ENCODE measurements around the gene MAST4. TPM values are rescaled to one million over a fixed set of nuclear protein-coding genes. Genes with fewer than 3 reads are reported as not detected.

Gene MAST4
- total RNA-seq, 5 donors from 2014 or later (not counting 1 experiment from before 2014, with no cell fraction given), result 26.1 to 35.5 (median 32.0) TPM

DNA sequence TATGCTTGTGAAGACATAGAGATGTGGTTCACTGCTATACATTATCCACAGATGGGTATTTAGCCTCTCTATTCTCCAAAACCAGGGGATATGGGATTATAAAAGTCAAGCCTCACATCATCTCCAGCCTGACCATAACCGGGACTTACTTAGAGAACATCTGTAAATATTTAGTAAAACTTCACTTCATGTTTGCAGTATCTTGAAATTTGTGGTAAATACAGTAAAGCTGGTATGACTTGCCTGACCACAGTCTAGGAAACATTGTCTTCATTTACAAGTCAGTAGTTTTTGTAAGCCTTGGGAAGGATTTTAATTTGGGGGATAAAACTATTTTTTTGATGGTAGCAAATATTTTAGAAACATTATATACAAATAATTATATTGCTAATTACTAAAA is 64.2 kb downstream of the MAST4 start:
- Histone ChIP-seq H3K4me1 (ENCODE audit: control insufficient read depth in 1 of 2, extremely low read depth in 1 of 2, insufficient read depth in 2 of 2, low read length in 2 of 2) (no peaks in the 10 kb centered on the region), H3K36me3 (ENCODE audit: control insufficient read depth in 2 of 2, extremely low read depth in 1 of 2, insufficient read depth in 1 of 2, low read length in 1 of 2) (no peaks in the 10 kb centered on the region), H3K27me3 (replicated peaks in 1 of 2; ENCODE audit: control insufficient read depth in 2 of 2, extremely low read depth in 1 of 2, insufficient read depth in 2 of 2, low read length in 1 of 2) (no peaks in the 10 kb centered on the region), H3K9me3 (no peaks in the 10 kb centered on the region), H3K4me3 (ENCODE audit: control insufficient read depth in 1 of 2, extremely low read depth in 1 of 2, low read length in 1 of 2) (no peak overlapping the region), H3K27ac (ENCODE audit: low read length) (no peak overlapping the region)
- ChIA-PET POLR2A (no interaction called here), CTCF (no interaction called here)
- Mint-ChIP-seq H3K36me3 (no peaks in the 10 kb centered on the region), H3K4me3 (no peak overlapping the region), H3K9me3 (no peaks in the 10 kb centered on the region), H3K4me1 (no peaks in the 10 kb centered on the region), H3K27ac (no peak overlapping the region), H3K27me3 (peaks cover 9% of the 10 kb centered on the region in 2 donors)
- WGBS (ENCODE audit: insufficient coverage), result no CpG with 5 or more reads among the region's 1 CpG
- DNase-seq (no peak), ATAC-seq (replicated peaks in 1 of 4) (no peak)

DNA sequence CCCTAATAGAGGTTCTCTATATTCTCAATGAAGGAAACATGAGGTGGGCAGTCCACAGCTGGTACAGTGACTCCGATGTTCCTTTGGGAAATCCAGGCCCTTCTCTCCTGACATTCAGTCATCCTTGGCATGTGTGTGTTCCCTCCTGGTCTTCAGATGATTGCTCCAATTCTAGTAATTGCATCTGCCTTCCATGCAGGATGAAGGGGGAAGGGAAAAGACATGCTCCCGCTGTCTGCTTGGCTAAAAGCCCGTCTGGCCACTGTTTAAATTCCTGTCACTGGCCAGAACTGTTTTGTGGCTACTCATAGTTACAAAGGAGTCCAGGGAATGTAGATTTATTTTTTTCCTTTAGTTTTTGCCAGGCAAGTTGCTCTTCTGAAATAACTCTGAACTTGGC is 65.0 kb downstream of the MAST4 start:
- no peaks in the 10 kb centered on the region for H3K4me1 ChIP-seq (ENCODE audit: control insufficient read depth in 1 of 2, extremely low read depth in 1 of 2, insufficient read depth in 2 of 2, low read length in 2 of 2)
- no peaks in the 10 kb centered on the region for H3K36me3 ChIP-seq (ENCODE audit: control insufficient read depth in 2 of 2, extremely low read depth in 1 of 2, insufficient read depth in 1 of 2, low read length in 1 of 2)
- no peak for ATAC-seq (replicated peaks in 1 of 4)
- 100% methylated on average over 1 of the region's 3 CpGs for WGBS (ENCODE audit: insufficient coverage)
- Mint-ChIP-seq H3K36me3 (no peaks in the 10 kb centered on the region), H3K9me3 (no peaks in the 10 kb centered on the region), H3K27me3 (peaks cover 9% of the 10 kb centered on the region in 2 donors), H3K27ac (no peak overlapping the region), H3K4me3 (no peak overlapping the region), H3K4me1 (no peaks in the 10 kb centered on the region)
- H3K9me3 ChIP-seq, result no peaks in the 10 kb centered on the region
- DNase-seq, result no peak
- H3K4me3 ChIP-seq (ENCODE audit: control insufficient read depth in 1 of 2, extremely low read depth in 1 of 2, low read length in 1 of 2), result no peak overlapping the region
- no peak overlapping the region for H3K27ac ChIP-seq (ENCODE audit: low read length)
- no peaks in the 10 kb centered on the region for H3K27me3 ChIP-seq (replicated peaks in 1 of 2; ENCODE audit: control insufficient read depth in 2 of 2, extremely low read depth in 1 of 2, insufficient read depth in 2 of 2, low read length in 1 of 2)
- ChIA-PET CTCF (no interaction called here), POLR2A (no interaction called here)

DNA sequence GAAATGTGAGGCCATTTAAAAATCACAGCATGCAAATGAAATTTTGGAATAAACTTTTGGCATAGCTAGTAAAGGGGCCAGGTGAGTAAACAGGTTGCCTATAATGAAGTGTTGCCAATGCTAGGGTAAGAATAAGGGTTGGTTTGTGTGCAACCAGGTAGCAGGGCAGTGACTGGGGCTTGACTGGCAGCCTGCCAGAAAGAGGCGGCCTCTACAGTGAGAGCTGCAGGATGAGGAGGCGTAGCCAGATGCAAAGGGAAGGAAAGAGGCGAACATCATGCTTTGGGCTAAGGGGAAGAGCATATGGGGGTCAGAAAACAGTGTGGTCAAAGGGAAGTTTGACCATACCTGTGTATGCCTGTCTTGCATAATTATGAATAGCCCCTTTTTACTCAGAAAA is 70.6 kb downstream of the MAST4 start:
- Mint-ChIP-seq H3K9me3 (no peaks in the 10 kb centered on the region), H3K27ac (no peak overlapping the region), H3K4me1 (no peaks in the 10 kb centered on the region), H3K27me3 (peaks cover 19 to 24% of the 10 kb centered on the region in 2 donors), H3K4me3 (no peak overlapping the region), H3K36me3 (no peaks in the 10 kb centered on the region)
- CTCF ChIA-PET, result no interaction called here
- 37% methylated on average over 2 of the region's 3 CpGs for WGBS (ENCODE audit: insufficient coverage)
- POLR2A ChIA-PET, result no interaction called here
- ATAC-seq (replicated peaks in 1 of 4), result no peak
- Histone ChIP-seq H3K4me3 (ENCODE audit: control insufficient read depth in 1 of 2, extremely low read depth in 1 of 2, low read length in 1 of 2) (no peak overlapping the region), H3K27ac (ENCODE audit: low read length) (no peak overlapping the region), H3K36me3 (ENCODE audit: control insufficient read depth in 2 of 2, extremely low read depth in 1 of 2, insufficient read depth in 1 of 2, low read length in 1 of 2) (no peaks in the 10 kb centered on the region), H3K27me3 (replicated peaks in 1 of 2; ENCODE audit: control insufficient read depth in 2 of 2, extremely low read depth in 1 of 2, insufficient read depth in 2 of 2, low read length in 1 of 2) (peaks cover 0 to 3% of the 10 kb centered on the region in 2 experiments), H3K9me3 (no peaks in the 10 kb centered on the region), H3K4me1 (ENCODE audit: control insufficient read depth in 1 of 2, extremely low read depth in 1 of 2, insufficient read depth in 2 of 2, low read length in 2 of 2) (no peaks in the 10 kb centered on the region)
- DNase-seq, result peak in 1 of 35 experiments; percentile 1

DNA sequence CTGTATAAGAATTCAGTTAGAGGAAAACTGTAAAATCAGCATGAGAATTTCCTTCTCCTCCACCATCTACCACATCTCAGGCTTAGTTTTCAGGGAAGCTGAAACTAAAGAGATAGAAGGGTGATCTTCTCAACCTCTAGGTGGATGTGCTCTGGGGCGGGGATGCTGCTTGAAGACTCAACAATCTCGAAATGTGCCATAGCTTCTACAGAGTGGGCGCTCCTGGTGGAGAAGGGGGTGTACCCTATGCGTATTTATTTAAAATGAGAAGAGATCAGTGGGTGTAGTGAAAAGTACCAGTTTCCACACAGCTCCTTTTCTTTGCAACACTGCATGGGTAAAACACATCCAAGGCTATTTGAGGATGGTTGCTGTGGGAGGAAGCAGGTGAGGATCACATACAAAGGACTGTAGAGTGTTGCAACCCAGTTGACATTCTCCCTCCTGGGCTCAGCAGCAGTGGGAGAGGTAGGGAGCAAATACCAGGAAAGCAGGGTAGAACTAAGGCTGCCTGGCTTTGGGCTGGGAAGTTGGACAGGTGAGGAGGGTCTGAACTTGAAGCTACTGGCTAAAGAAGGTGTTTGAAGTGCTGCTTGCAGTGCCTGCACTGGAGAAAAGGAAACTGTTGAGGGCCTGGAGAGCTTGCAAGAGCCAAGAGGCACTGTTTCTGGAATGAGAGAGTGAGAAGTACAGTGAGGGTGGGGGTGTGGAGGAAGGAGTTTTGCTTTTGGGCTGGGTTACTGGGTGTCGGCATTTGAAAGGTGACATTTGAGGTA is 73.1 kb downstream of the MAST4 start:
- no peaks in the 10 kb centered on the region for H3K36me3 Mint-ChIP-seq
- H3K27ac Mint-ChIP-seq, result no peak overlapping the region
- no peaks in the 10 kb centered on the region for H3K36me3 ChIP-seq (ENCODE audit: control insufficient read depth in 2 of 2, extremely low read depth in 1 of 2, insufficient read depth in 1 of 2, low read length in 1 of 2)
- ATAC-seq (replicated peaks in 1 of 4) (no peak), DNase-seq (no peak)
- peaks cover 12 to 24% of the 10 kb centered on the region in 2 donors for H3K27me3 Mint-ChIP-seq
- no peaks in the 10 kb centered on the region for H3K4me1 Mint-ChIP-seq
- no peak overlapping the region for H3K27ac ChIP-seq (ENCODE audit: low read length)
- H3K9me3 Mint-ChIP-seq, result no peaks in the 10 kb centered on the region
- no peaks in the 10 kb centered on the region for H3K9me3 ChIP-seq
- ChIA-PET CTCF (no interaction called here), POLR2A (no interaction called here)
- no peak overlapping the region for H3K4me3 ChIP-seq (ENCODE audit: control insufficient read depth in 1 of 2, extremely low read depth in 1 of 2, low read length in 1 of 2)
- peaks cover 0 to 3% of the 10 kb centered on the region in 2 experiments for H3K27me3 ChIP-seq (replicated peaks in 1 of 2; ENCODE audit: control insufficient read depth in 2 of 2, extremely low read depth in 1 of 2, insufficient read depth in 2 of 2, low read length in 1 of 2)
- WGBS (ENCODE audit: insufficient coverage), result 75% methylated on average over 1 of the region's 5 CpGs
- H3K4me1 ChIP-seq (ENCODE audit: control insufficient read depth in 1 of 2, extremely low read depth in 1 of 2, insufficient read depth in 2 of 2, low read length in 2 of 2), result no peaks in the 10 kb centered on the region
- no peak overlapping the region for H3K4me3 Mint-ChIP-seq

DNA sequence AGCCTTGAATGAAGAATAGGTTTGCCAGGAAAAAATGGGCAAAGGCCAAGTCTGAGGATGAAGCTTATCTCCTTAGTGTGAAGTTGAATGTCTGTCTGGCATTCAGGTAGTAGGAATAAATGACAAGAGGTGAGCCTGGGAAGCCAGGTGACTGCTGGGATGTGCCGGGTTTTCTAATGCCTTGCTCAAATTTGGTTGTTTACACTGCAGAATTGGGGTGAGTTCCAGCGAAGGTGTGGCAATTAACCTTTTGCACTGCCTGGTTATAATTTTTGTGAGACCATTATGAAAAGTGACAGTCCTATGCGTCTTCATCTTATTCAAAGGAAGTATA is 73.6 kb downstream of the MAST4 start:
- no peaks in the 10 kb centered on the region for H3K4me1 Mint-ChIP-seq
- no peak overlapping the region for H3K4me3 Mint-ChIP-seq
- DNase-seq, result no peak
- no peaks in the 10 kb centered on the region for H3K4me1 ChIP-seq (ENCODE audit: control insufficient read depth in 1 of 2, extremely low read depth in 1 of 2, insufficient read depth in 2 of 2, low read length in 2 of 2)
- H3K9me3 Mint-ChIP-seq, result no peaks in the 10 kb centered on the region
- peaks cover 14 to 20% of the 10 kb centered on the region in 2 donors for H3K27me3 Mint-ChIP-seq
- CTCF ChIA-PET, result no interaction called here
- POLR2A ChIA-PET, result no interaction called here
- H3K27me3 ChIP-seq (replicated peaks in 1 of 2; ENCODE audit: control insufficient read depth in 2 of 2, extremely low read depth in 1 of 2, insufficient read depth in 2 of 2, low read length in 1 of 2), result peaks cover 0 to 3% of the 10 kb centered on the region in 2 experiments
- no peaks in the 10 kb centered on the region for H3K36me3 Mint-ChIP-seq
- no peaks in the 10 kb centered on the region for H3K36me3 ChIP-seq (ENCODE audit: control insufficient read depth in 2 of 2, extremely low read depth in 1 of 2, insufficient read depth in 1 of 2, low read length in 1 of 2)
- no peak overlapping the region for H3K27ac ChIP-seq (ENCODE audit: low read length)
- no peaks in the 10 kb centered on the region for H3K9me3 ChIP-seq
- H3K27ac Mint-ChIP-seq, result no peak overlapping the region
- ATAC-seq (replicated peaks in 1 of 4), result no peak
- WGBS (ENCODE audit: insufficient coverage), result 71% methylated on average over 2 of the region's 3 CpGs
- H3K4me3 ChIP-seq (ENCODE audit: control insufficient read depth in 1 of 2, extremely low read depth in 1 of 2, low read length in 1 of 2), result no peak overlapping the region

DNA sequence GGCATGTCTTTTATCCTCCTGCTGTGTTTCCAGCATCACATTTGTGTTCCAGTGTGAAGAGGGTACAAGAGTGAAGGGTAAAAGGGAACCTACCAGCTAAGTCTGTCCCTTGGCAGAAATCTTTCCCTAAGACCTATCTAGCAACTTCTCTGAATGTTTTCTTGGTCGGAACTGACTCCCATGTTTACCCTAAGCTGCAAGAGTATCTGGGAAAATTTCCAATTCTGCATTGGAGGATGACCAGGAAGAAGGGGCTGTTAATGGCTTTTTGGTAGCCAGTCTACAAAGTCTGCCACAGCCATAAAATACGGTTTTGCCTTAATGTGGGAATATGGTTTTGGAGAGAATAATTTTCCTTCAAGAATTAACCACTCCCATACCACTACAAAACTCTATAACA is 75.1 kb downstream of the MAST4 start:
- no peak overlapping the region for H3K4me3 Mint-ChIP-seq
- no CpG with 5 or more reads among the region's 2 CpGs for WGBS (ENCODE audit: insufficient coverage)
- H3K4me3 ChIP-seq (ENCODE audit: control insufficient read depth in 1 of 2, extremely low read depth in 1 of 2, low read length in 1 of 2), result no peak overlapping the region
- H3K36me3 Mint-ChIP-seq, result no peaks in the 10 kb centered on the region
- POLR2A ChIA-PET, result no interaction called here
- H3K27me3 ChIP-seq (replicated peaks in 1 of 2; ENCODE audit: control insufficient read depth in 2 of 2, extremely low read depth in 1 of 2, insufficient read depth in 2 of 2, low read length in 1 of 2), result peaks cover 0 to 3% of the 10 kb centered on the region in 2 experiments
- H3K9me3 ChIP-seq, result no peaks in the 10 kb centered on the region
- no peaks in the 10 kb centered on the region for H3K4me1 Mint-ChIP-seq
- ATAC-seq (replicated peaks in 1 of 4), result no peak
- DNase-seq, result no peak
- H3K9me3 Mint-ChIP-seq, result no peaks in the 10 kb centered on the region
- H3K27ac ChIP-seq (ENCODE audit: low read length), result no peak overlapping the region
- H3K4me1 ChIP-seq (ENCODE audit: control insufficient read depth in 1 of 2, extremely low read depth in 1 of 2, insufficient read depth in 2 of 2, low read length in 2 of 2), result no peaks in the 10 kb centered on the region
- no peak overlapping the region for H3K27ac Mint-ChIP-seq
- CTCF ChIA-PET, result no interaction called here
- H3K36me3 ChIP-seq (ENCODE audit: control insufficient read depth in 2 of 2, extremely low read depth in 1 of 2, insufficient read depth in 1 of 2, low read length in 1 of 2), result no peaks in the 10 kb centered on the region
- peaks cover 17 to 30% of the 10 kb centered on the region in 2 donors for H3K27me3 Mint-ChIP-seq

DNA sequence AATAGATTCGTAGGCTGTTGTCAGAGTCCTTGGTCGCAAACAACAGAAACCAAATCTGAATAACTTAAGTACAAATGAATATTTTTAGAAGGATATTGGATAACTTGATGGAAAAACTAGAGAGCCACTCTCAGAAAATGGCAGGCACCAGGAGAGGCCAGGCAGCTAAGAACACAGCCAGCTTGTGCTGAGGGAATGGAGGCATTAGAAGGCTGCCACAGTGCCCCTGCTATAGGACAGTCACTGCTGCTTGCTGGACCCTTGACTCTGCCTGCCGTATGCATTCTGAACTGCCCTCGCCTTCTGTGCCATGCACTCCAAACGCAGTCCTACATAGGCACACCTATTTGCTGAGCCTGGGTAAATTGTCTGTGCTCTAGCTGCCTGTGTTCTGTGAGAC is 78.6 kb downstream of the MAST4 start:
- no peaks in the 10 kb centered on the region for H3K9me3 ChIP-seq
- Mint-ChIP-seq H3K9me3 (no peaks in the 10 kb centered on the region), H3K4me3 (no peak overlapping the region), H3K27me3 (peaks cover 15 to 22% of the 10 kb centered on the region in 2 donors), H3K36me3 (no peaks in the 10 kb centered on the region), H3K4me1 (no peaks in the 10 kb centered on the region), H3K27ac (no peak overlapping the region)
- DNase-seq (no peak), ATAC-seq (replicated peaks in 1 of 4) (no peak)
- H3K36me3 ChIP-seq (ENCODE audit: control insufficient read depth in 2 of 2, extremely low read depth in 1 of 2, insufficient read depth in 1 of 2, low read length in 1 of 2), result no peaks in the 10 kb centered on the region
- H3K4me3 ChIP-seq (ENCODE audit: control insufficient read depth in 1 of 2, extremely low read depth in 1 of 2, low read length in 1 of 2), result no peak overlapping the region
- no peaks in the 10 kb centered on the region for H3K4me1 ChIP-seq (ENCODE audit: control insufficient read depth in 1 of 2, extremely low read depth in 1 of 2, insufficient read depth in 2 of 2, low read length in 2 of 2)
- ChIA-PET POLR2A (no interaction called here), CTCF (no interaction called here)
- H3K27ac ChIP-seq (ENCODE audit: low read length), result no peak overlapping the region
- no peaks in the 10 kb centered on the region for H3K27me3 ChIP-seq (replicated peaks in 1 of 2; ENCODE audit: control insufficient read depth in 2 of 2, extremely low read depth in 1 of 2, insufficient read depth in 2 of 2, low read length in 1 of 2)
- 100% methylated on average over 2 of the region's 5 CpGs for WGBS (ENCODE audit: insufficient coverage)
